ENCODE data around the gene ALG9. TPM values are rescaled to one million over a fixed set of nuclear protein-coding genes. Genes with fewer than 3 reads are reported as not detected.

The ALG9 gene
- polyA plus RNA-seq, 1 donor (not counting 4 experiments of a cell fraction or from before 2014, with no cell fraction given): 27.2 TPM

DNA sequence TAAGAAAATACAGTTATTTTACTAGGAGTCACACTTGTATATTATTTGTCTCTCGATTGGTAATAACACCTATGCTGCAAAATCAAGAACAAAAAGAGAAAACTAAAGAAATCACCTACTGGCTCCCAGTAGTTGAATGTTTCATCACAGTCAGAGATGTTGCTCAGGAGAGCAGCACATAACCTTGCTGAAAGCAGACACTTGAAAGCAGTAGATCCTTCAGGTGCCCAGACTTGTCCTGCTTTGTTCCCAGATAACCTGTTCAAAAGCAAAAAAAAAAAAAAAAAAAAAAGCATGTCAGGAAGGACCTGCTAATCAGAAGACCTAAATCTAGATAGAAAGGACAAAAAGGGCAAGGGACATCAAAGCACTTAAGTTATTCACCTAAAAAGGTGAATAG lies 1.3 kb downstream of the ALG9 start:
- H3K79me2 ChIP-seq (ENCODE audit: control insufficient read depth, insufficient read depth, low read length): peaks cover 3% of the 10 kb centered on the region
- peaks cover 7% of the 10 kb centered on the region for H3K4me1 ChIP-seq (ENCODE audit: control insufficient read depth, extremely low read depth, insufficient read depth, low read length)
- dilution Hi-C loops (cut with MboI; ENCODE audit: extremely low pct_ligation_motif_present, low sequenced_read_pairs): no loop called here
- no peaks in the 10 kb centered on the region for H3K27me3 ChIP-seq (ENCODE audit: control insufficient read depth, extremely low read depth, insufficient read depth, low read length)
- TF ChIP-seq, protein P1, sequence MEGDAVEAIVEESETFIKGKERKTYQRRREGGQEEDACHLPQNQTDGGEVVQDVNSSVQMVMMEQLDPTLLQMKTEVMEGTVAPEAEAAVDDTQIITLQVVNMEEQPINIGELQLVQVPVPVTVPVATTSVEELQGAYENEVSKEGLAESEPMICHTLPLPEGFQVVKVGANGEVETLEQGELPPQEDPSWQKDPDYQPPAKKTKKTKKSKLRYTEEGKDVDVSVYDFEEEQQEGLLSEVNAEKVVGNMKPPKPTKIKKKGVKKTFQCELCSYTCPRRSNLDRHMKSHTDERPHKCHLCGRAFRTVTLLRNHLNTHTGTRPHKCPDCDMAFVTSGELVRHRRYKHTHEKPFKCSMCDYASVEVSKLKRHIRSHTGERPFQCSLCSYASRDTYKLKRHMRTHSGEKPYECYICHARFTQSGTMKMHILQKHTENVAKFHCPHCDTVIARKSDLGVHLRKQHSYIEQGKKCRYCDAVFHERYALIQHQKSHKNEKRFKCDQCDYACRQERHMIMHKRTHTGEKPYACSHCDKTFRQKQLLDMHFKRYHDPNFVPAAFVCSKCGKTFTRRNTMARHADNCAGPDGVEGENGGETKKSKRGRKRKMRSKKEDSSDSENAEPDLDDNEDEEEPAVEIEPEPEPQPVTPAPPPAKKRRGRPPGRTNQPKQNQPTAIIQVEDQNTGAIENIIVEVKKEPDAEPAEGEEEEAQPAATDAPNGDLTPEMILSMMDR (optimal IDR thresholded peaks at IDR 0.05 in 1 of 3, IDR thresholded peaks at IDR 0.05 in 1 of 3, conservative IDR thresholded peaks at IDR 0.05 in 1 of 3; ENCODE audit: extremely low read depth in 1 of 3, insufficient read depth in 2 of 3, low read length in 3 of 3): no peak
- TF ChIP-seq EZH2 (IDR thresholded peaks at IDR 0.05; ENCODE audit: low read length): no peak
- H3K9me3 ChIP-seq (ENCODE audit: control insufficient read depth, low read depth, low read length): no peaks in the 10 kb centered on the region
- no peak overlapping the region for H3K9ac ChIP-seq (ENCODE audit: control insufficient read depth, extremely low read depth, insufficient read depth, low read length)
- FAIRE-seq: no peak
- H3K36me3 ChIP-seq (ENCODE audit: control insufficient read depth in 2 of 2, extremely low read depth in 1 of 2, insufficient read depth in 2 of 2, low read length in 2 of 2): peaks cover 0 to 8% of the 10 kb centered on the region in 2 experiments
- no peaks in the 10 kb centered on the region for H4K20me1 ChIP-seq (ENCODE audit: control insufficient read depth, extremely low read depth, insufficient read depth, low read length)
- no peak overlapping the region for H3K4me3 ChIP-seq (ENCODE audit: control insufficient read depth in 2 of 3, extremely low read depth in 1 of 3, insufficient read depth in 2 of 3, low read depth in 1 of 3, low read length in 3 of 3)
- H2AFZ ChIP-seq (ENCODE audit: control insufficient read depth, low read length): no peak overlapping the region
- DNase-seq (ENCODE audit: low read depth, low spot score): no peak
- H3K9me1 ChIP-seq (ENCODE audit: control insufficient read depth, extremely low read depth, insufficient read depth, low read length): no peaks in the 10 kb centered on the region
- no peak overlapping the region for H3K27ac ChIP-seq (ENCODE audit: control insufficient read depth, insufficient read depth, low read length)
- H3K4me2 ChIP-seq (ENCODE audit: control insufficient read depth, extremely low read depth, insufficient read depth, low read depth, low read length): peak overlapping the region; percentile 79

DNA sequence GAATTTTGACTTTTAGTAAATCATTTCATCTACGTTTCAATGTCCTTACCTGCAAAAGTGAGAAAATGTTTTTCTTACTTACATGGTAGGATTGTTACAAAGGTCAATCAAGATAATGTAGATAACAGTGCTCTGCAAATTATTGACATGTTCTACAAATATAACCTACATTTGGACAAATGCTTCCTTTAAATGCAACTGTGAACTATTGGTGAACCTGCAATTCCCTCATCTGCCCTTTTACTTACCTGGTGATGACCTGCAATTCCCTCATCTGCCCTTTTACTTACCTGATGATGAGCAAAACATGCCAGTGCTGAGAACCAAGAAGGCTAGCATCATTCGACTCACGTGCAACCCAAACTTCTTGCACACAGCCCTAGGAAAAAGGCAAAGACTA lies 11.1 kb downstream of the ALG9 start:
- Histone ChIP-seq H4K20me1 (ENCODE audit: control insufficient read depth, extremely low read depth, insufficient read depth, low read length) (no peaks in the 10 kb centered on the region), H3K4me3 (ENCODE audit: control insufficient read depth in 2 of 3, extremely low read depth in 1 of 3, insufficient read depth in 2 of 3, low read depth in 1 of 3, low read length in 3 of 3) (no peak overlapping the region), H3K4me2 (ENCODE audit: control insufficient read depth, extremely low read depth, insufficient read depth, low read depth, low read length) (no peak overlapping the region), H2AFZ (ENCODE audit: control insufficient read depth, low read length) (no peak overlapping the region), H3K27me3 (ENCODE audit: control insufficient read depth, extremely low read depth, insufficient read depth, low read length) (no peaks in the 10 kb centered on the region), H3K79me2 (ENCODE audit: control insufficient read depth, insufficient read depth, low read length) (no peaks in the 10 kb centered on the region), H3K4me1 (ENCODE audit: control insufficient read depth, extremely low read depth, insufficient read depth, low read length) (no peaks in the 10 kb centered on the region), H3K27ac (ENCODE audit: control insufficient read depth, insufficient read depth, low read length) (no peak overlapping the region), H3K36me3 (ENCODE audit: control insufficient read depth in 2 of 2, extremely low read depth in 1 of 2, insufficient read depth in 2 of 2, low read length in 2 of 2) (peaks cover 5 to 6% of the 10 kb centered on the region in 2 experiments), H3K9ac (ENCODE audit: control insufficient read depth, extremely low read depth, insufficient read depth, low read length) (no peak overlapping the region), H3K9me3 (ENCODE audit: control insufficient read depth, low read depth, low read length) (no peaks in the 10 kb centered on the region), H3K9me1 (ENCODE audit: control insufficient read depth, extremely low read depth, insufficient read depth, low read length) (no peaks in the 10 kb centered on the region)
- TF ChIP-seq EZH2 (IDR thresholded peaks at IDR 0.05; ENCODE audit: low read length): no peak
- TF ChIP-seq, protein P1 (optimal IDR thresholded peaks at IDR 0.05 in 1 of 3, IDR thresholded peaks at IDR 0.05 in 1 of 3, conservative IDR thresholded peaks at IDR 0.05 in 1 of 3; ENCODE audit: extremely low read depth in 1 of 3, insufficient read depth in 2 of 3, low read length in 3 of 3): no peak
- dilution Hi-C loops (cut with MboI; ENCODE audit: extremely low pct_ligation_motif_present, low sequenced_read_pairs): no loop called here
- DNase-seq (ENCODE audit: low read depth, low spot score) (no peak), FAIRE-seq (no peak)
